ENCODE measurements around the gene PMM1. TPM values are rescaled to one million over a fixed set of nuclear protein-coding genes. Genes with fewer than 3 reads are reported as not detected.

The PMM1 gene
- total and polyA plus RNA-seq, 2 experiments from 2014 or later, result 34.0 to 53.7 TPM

- Histone ChIP-seq H3K36me3 (peaks cover 49% of the 10 kb centered on the region), H3K27me3 (no peaks in the 10 kb centered on the region), H3K4me1 (ENCODE audit: low read depth) (no peaks in the 10 kb centered on the region), H3K9me3 (ENCODE audit: low read depth) (no peaks in the 10 kb centered on the region), H3K27ac (peak overlapping the region; percentile 66), H3K4me3 (no peak overlapping the region)
- no peak for TF ChIP-seq CTCF (IDR thresholded peaks at IDR 0.05; ENCODE audit: low read depth, low read length)
- no peak for DNase-seq (ENCODE audit: low read depth in 1 of 2, low spot score in 1 of 2)
Observed at GRCh38 chr22:41528132-41528766, 61.4 kb downstream of the PMM1 start.

Other genes with a start within 250 kb of the PMM1 start
- 8.5 and 21.1 TPM in 2 replicates for gene TEF, start 207.9 kb downstream of the PMM1 start, total RNA-seq
- gene TEF, start 207.9 kb downstream of the PMM1 start, polyA plus RNA-seq, result 4.0 and 20.4 TPM in 2 replicates
- gene TOB2, start 143.0 kb downstream of the PMM1 start, total RNA-seq, result 32.0 and 42.4 TPM in 2 replicates
- gene TOB2, start 143.0 kb downstream of the PMM1 start, polyA plus RNA-seq, result 35.5 and 52.9 TPM in 2 replicates
- 32.2 and 42.2 TPM in 2 replicates for gene PHF5A, start 121.1 kb downstream of the PMM1 start, total RNA-seq
- 25.9 and 26.9 TPM in 2 replicates for gene PHF5A, start 121.1 kb downstream of the PMM1 start, polyA plus RNA-seq
- 183 and 223 TPM in 2 replicates for gene ACO2, start 120.7 kb downstream of the PMM1 start, total RNA-seq
- 247 and 328 TPM in 2 replicates for gene ACO2, start 120.7 kb downstream of the PMM1 start, polyA plus RNA-seq
- 11.4 and 12.5 TPM in 2 replicates for gene POLR3H, start 45.4 kb downstream of the PMM1 start, total RNA-seq
- 24.7 and 30.9 TPM in 2 replicates for gene POLR3H, start 45.4 kb downstream of the PMM1 start, polyA plus RNA-seq
- gene CSDC2, start 28.8 kb downstream of the PMM1 start, total RNA-seq, result 4.2 and 4.3 TPM in 2 replicates
- 5.0 and 5.1 TPM in 2 replicates for gene CSDC2, start 28.8 kb downstream of the PMM1 start, polyA plus RNA-seq
- 34.2 and 43.2 TPM in 2 replicates for gene DESI1, start 31.2 kb upstream of the PMM1 start, total RNA-seq
- 27.3 and 27.6 TPM in 2 replicates for gene DESI1, start 31.2 kb upstream of the PMM1 start, polyA plus RNA-seq
- gene XRCC6, start 31.5 kb upstream of the PMM1 start, total RNA-seq, result 250 and 283 TPM in 2 replicates
- gene XRCC6, start 31.5 kb upstream of the PMM1 start, polyA plus RNA-seq, result 423 and 442 TPM in 2 replicates
- 112 and 149 TPM in 2 replicates for gene SNU13, start 99.0 kb upstream of the PMM1 start, total RNA-seq
- 246 and 273 TPM in 2 replicates for gene SNU13, start 99.0 kb upstream of the PMM1 start, polyA plus RNA-seq
- 1.1 and 17.8 TPM in 2 replicates for gene MEI1, start 109.7 kb upstream of the PMM1 start, total RNA-seq
- 3.3 and 5.6 TPM in 2 replicates for gene MEI1, start 109.7 kb upstream of the PMM1 start, polyA plus RNA-seq
- gene CCDC134, start 210.8 kb upstream of the PMM1 start, total RNA-seq, result 14.8 and 19.3 TPM in 2 replicates
- gene CCDC134, start 210.8 kb upstream of the PMM1 start, polyA plus RNA-seq, result 10.3 and 11.5 TPM in 2 replicates
- 259 and 273 TPM in 2 replicates for gene SREBF2, start 243.3 kb upstream of the PMM1 start, total RNA-seq
- gene SREBF2, start 243.3 kb upstream of the PMM1 start, polyA plus RNA-seq, result 225 and 238 TPM in 2 replicates

All from cardiac muscle cell (in vitro differentiated cells and primary cell).